Ishikawa (cell line): ENCODE results near the gene TEX14.

ENCODE experiments used
- CEBPB ChIP-seq: IDR thresholded peaks from 2 replicates; pipeline ENCODE4 v1.6.1; 2012
- FOXM1 ChIP-seq: IDR thresholded peaks from 2 replicates; pipeline ENCODE4 v1.6.1; 2012; ENCODE audit warnings: low read depth, borderline replicate concordance
- MAX ChIP-seq: IDR thresholded peaks from 2 replicates; pipeline ENCODE4 v1.6.1; 2012
- NFIC ChIP-seq: IDR thresholded peaks from 2 replicates; pipeline ENCODE4 v1.6.1; 2012
- RAD21 ChIP-seq: IDR thresholded peaks from 2 replicates; pipeline ENCODE4 v1.6.1; 2012; ENCODE audit warnings: low read depth
- TAF1 ChIP-seq: IDR thresholded peaks from 2 replicates; pipeline ENCODE4 v1.6.1; 2012; ENCODE audit warnings: low read depth, mild to moderate bottlenecking
- YY1 ChIP-seq: IDR thresholded peaks from 2 replicates; pipeline ENCODE4 v1.6.1; 2012; ENCODE audit warnings: low read depth
- TF ChIP-seq, protein P1 (sequence below): IDR thresholded peaks from 2 replicates; pipeline ENCODE4 v1.6.1; 2012; ENCODE audit warnings: low read depth, mild to moderate bottlenecking
- TF ChIP-seq, protein P2 (sequence below): IDR thresholded peaks from 2 replicates; pipeline ENCODE4 v1.6.1; 2012

DNA sequence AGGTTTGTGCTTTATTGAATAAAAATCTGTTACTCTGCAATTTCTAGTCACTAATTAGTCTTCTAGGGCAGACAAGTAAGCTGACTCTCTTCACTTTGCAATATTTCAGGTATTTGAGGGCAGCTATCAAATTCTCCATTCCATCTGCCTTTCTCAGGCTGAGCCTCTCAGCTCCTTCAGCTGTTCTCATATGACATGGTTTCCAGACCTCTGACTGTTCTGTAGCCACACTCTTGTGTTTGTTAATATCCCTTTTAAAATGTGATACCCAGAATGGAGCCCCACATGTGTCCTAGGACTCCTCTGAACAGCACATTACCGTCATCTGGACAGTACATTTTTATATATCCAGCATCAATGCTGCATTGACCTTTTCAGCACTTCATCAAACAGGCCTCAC, 131.3 kb downstream of the TEX14 start:
- TF ChIP-seq, protein P1, sequence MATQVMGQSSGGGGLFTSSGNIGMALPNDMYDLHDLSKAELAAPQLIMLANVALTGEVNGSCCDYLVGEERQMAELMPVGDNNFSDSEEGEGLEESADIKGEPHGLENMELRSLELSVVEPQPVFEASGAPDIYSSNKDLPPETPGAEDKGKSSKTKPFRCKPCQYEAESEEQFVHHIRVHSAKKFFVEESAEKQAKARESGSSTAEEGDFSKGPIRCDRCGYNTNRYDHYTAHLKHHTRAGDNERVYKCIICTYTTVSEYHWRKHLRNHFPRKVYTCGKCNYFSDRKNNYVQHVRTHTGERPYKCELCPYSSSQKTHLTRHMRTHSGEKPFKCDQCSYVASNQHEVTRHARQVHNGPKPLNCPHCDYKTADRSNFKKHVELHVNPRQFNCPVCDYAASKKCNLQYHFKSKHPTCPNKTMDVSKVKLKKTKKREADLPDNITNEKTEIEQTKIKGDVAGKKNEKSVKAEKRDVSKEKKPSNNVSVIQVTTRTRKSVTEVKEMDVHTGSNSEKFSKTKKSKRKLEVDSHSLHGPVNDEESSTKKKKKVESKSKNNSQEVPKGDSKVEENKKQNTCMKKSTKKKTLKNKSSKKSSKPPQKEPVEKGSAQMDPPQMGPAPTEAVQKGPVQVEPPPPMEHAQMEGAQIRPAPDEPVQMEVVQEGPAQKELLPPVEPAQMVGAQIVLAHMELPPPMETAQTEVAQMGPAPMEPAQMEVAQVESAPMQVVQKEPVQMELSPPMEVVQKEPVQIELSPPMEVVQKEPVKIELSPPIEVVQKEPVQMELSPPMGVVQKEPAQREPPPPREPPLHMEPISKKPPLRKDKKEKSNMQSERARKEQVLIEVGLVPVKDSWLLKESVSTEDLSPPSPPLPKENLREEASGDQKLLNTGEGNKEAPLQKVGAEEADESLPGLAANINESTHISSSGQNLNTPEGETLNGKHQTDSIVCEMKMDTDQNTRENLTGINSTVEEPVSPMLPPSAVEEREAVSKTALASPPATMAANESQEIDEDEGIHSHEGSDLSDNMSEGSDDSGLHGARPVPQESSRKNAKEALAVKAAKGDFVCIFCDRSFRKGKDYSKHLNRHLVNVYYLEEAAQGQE, result no peak
- TF ChIP-seq MAX, result no peak
- TF ChIP-seq CEBPB, result no peak
- no peak for TF ChIP-seq TAF1
- TF ChIP-seq FOXM1, result no peak
- no peak for TF ChIP-seq NFIC
- no peak for TF ChIP-seq RAD21
- no peak for TF ChIP-seq YY1
- TF ChIP-seq, protein P2, sequence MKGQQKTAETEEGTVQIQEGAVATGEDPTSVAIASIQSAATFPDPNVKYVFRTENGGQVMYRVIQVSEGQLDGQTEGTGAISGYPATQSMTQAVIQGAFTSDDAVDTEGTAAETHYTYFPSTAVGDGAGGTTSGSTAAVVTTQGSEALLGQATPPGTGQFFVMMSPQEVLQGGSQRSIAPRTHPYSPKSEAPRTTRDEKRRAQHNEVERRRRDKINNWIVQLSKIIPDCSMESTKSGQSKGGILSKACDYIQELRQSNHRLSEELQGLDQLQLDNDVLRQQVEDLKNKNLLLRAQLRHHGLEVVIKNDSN, result no peak
